Keratinocyte (primary cell): ENCODE results near the gene KCNC4. TPM values are rescaled to one million over a fixed set of nuclear protein-coding genes. Genes with fewer than 3 reads are reported as not detected.

Experiments used
- DNase-seq: peaks from one replicate; pipeline ENCODE4 v3.0.0-alpha.2; 2011; ENCODE audit warnings: low read depth, missing footprints, low spot score
- FAIRE-seq: peaks from 2 replicates; lab custom pipeline; 2011; peaks lifted over from hg19 to GRCh38; lab: Jason Lieb, UNC
- H2AFZ ChIP-seq: 2 replicates; pipeline ENCODE4 v1.6.0; 2012; ENCODE audit warnings: low read length, control low read depth, inconsistent platforms; ENCODE audit not compliant: control insufficient read depth
- H3K27ac ChIP-seq: 2 replicates; pipeline ENCODE4 v1.5.1; 2011; ENCODE audit warnings: low read length; ENCODE audit not compliant: control insufficient read depth, insufficient read depth
- H3K27me3 ChIP-seq: 3 replicates; pipeline ENCODE4 v1.6.0; 2011; ENCODE audit warnings: low read length; ENCODE audit not compliant: control insufficient read depth, insufficient read depth; ENCODE audit errors: extremely low read depth
- H3K36me3 ChIP-seq, 2 experiments: 2 replicates in 1 of 2; 3 replicates in 1 of 2; pipeline ENCODE4 v1.5.1; 2011; ENCODE audit warnings: low read length in 2 of 2, mild to moderate bottlenecking in 1 of 2; ENCODE audit not compliant: control insufficient read depth in 2 of 2, insufficient read depth in 2 of 2; ENCODE audit errors: extremely low read depth in 1 of 2
- H3K4me1 ChIP-seq: 3 replicates; pipeline ENCODE4 v1.5.1; 2011; ENCODE audit warnings: low read length; ENCODE audit not compliant: control insufficient read depth, insufficient read depth; ENCODE audit errors: extremely low read depth
- H3K4me2 ChIP-seq: 3 replicates; pipeline ENCODE4 v1.6.0; 2011; ENCODE audit warnings: low read depth, low read length; ENCODE audit not compliant: control insufficient read depth, insufficient read depth; ENCODE audit errors: extremely low read depth
- H3K4me3 ChIP-seq, 3 experiments: fragments of 200-600 bp in 1 of 3; sonication (generic) in 1 of 3; 2 replicates in 2 of 3; 3 replicates in 1 of 3; pipeline ENCODE4 v1.5.1; 2011 to 2016; ENCODE audit warnings: low read length in 3 of 3, mild to moderate bottlenecking in 3 of 3, control low read depth in 2 of 3, inconsistent platforms in 1 of 3, low read depth in 1 of 3, mixed read lengths in 1 of 3, mixed run types in 1 of 3, moderate library complexity in 1 of 3; ENCODE audit not compliant: control insufficient read depth in 2 of 3, insufficient read depth in 2 of 3; ENCODE audit errors: extremely low read depth in 1 of 3
- H3K79me2 ChIP-seq: 2 replicates; pipeline ENCODE4 v1.6.0; 2012; ENCODE audit warnings: low read length; ENCODE audit not compliant: control insufficient read depth, insufficient read depth
- H3K9ac ChIP-seq: 3 replicates; pipeline ENCODE4 v1.6.0; 2011; ENCODE audit warnings: low read length; ENCODE audit not compliant: control insufficient read depth, insufficient read depth; ENCODE audit errors: extremely low read depth
- H3K9me1 ChIP-seq: 3 replicates; pipeline ENCODE4 v1.6.0; 2011; ENCODE audit warnings: low read length; ENCODE audit not compliant: control insufficient read depth, insufficient read depth; ENCODE audit errors: extremely low read depth
- H3K9me3 ChIP-seq: 2 replicates; pipeline ENCODE4 v1.5.1; 2012; ENCODE audit warnings: low read depth, low read length; ENCODE audit not compliant: control insufficient read depth
- H4K20me1 ChIP-seq: 3 replicates; pipeline ENCODE4 v1.6.0; 2011; ENCODE audit warnings: low read length; ENCODE audit not compliant: control insufficient read depth, insufficient read depth; ENCODE audit errors: extremely low read depth
- CTCF ChIP-seq, 3 experiments: IDR thresholded peaks in 1 of 3; conservative IDR thresholded peaks in 1 of 3; optimal IDR thresholded peaks in 1 of 3; 2 replicates in 2 of 3; 3 replicates in 1 of 3; pipeline versions ENCODE3 to v1.5.1; 2011; ENCODE audit warnings: low read length in 3 of 3, mild to moderate bottlenecking in 3 of 3, moderate library complexity in 2 of 3, control low read depth in 1 of 3, inconsistent platforms in 1 of 3; ENCODE audit not compliant: insufficient read depth in 2 of 3; ENCODE audit errors: extremely low read depth in 1 of 3
- EZH2 ChIP-seq: IDR thresholded peaks from one replicate; pipeline ENCODE4 v1.6.1; 2012; ENCODE audit warnings: inconsistent platforms, mild to moderate bottlenecking, low read length, moderate library complexity
- dilution Hi-C: fragments of 300-500 bp; cut with MboI; formaldehyde crosslinking; loops from one replicate; pipeline ENCODE4 v1.7.0; 2020; ENCODE audit warnings: low sequenced_read_pairs; ENCODE audit not compliant: extremely low pct_ligation_motif_present
- polyA minus RNA-seq, 3 experiments: library from RNA; depleted of rRNA, polyadenylated mRNA; stranded (reverse); fragments of >200 nt; gene quantifications; 1 replicate in 1 of 3; 2 replicates in 1 of 3; 3 replicates in 1 of 3; pipeline ENCODE4 v1.2.3, GENCODE V29; 2011
- polyA plus RNA-seq, 5 experiments: library from polyadenylated mRNA; depleted of rRNA in 3 of 5; stranded (reverse) in 3 of 5; stranded (forward) in 1 of 5; unstranded in 1 of 5; fragments of >200 nt; gene quantifications; 1 replicate in 1 of 5; 2 replicates in 3 of 5; 3 replicates in 1 of 5; pipeline versions ENCODE4 v1.2.1 to v1.2.3, GENCODE V29; 2011 to 2012; ENCODE audit warnings: missing spikeins in 2 of 5, low read depth in 1 of 5, low replicate concordance in 1 of 5

The KCNC4 gene
- polyA plus RNA-seq = 1.3 to 2.8 TPM (median 2.2 TPM) in 3 replicates
- 1.2 TPM for polyA plus RNA-seq (2011; ENCODE audit: low read depth)
- 1.8 and 2.4 TPM in 2 replicates for polyA plus RNA-seq (2011; cell fraction: cytosol; rRNA removed)
- 7.5 and 8.0 TPM in 2 replicates for polyA plus RNA-seq (2011; cell fraction: nucleus; rRNA removed)
- 1.8 and 4.9 TPM in 2 replicates for polyA plus RNA-seq (2012; ENCODE audit: low replicate concordance)
- 3.7 to 11.0 TPM (median 4.6 TPM) in 3 replicates for polyA minus RNA-seq
- 4.4 TPM for polyA minus RNA-seq (2011; cell fraction: cytosol; rRNA and poly(A)+ RNA removed)
- polyA minus RNA-seq (2011; cell fraction: nucleus; rRNA and poly(A)+ RNA removed) = 4.9 and 5.7 TPM in 2 replicates

GRCh38 chr1:110209715-110210603, at the start of gene KCNC4:
Gene KCNC4, plus strand, starts transcription at chr1:110210314. Its CDS starts 1,186 bp downstream, at chr1:110211500.
- Histone ChIP-seq H3K27ac (no peak within 1 kb of the TSS), H3K4me2 (peak within 1 kb of the TSS; percentile 93), H3K36me3 (no peaks in the 10 kb centered on the region), H3K9me3 (no peaks in the 10 kb centered on the region), H3K9ac (peak within 1 kb of the TSS; percentile 52), H2AFZ (peak within 1 kb of the TSS; percentile 84), H3K79me2 (no peaks in the 10 kb centered on the region), H3K9me1 (no peaks in the 10 kb centered on the region), H4K20me1 (no peaks in the 10 kb centered on the region), H3K27me3 (no peaks in the 10 kb centered on the region), H3K4me3 (peak within 1 kb of the TSS; percentile 51 to 70 (median 65)), H3K4me1 (peaks cover 10% of the 10 kb centered on the region)
- DNase-seq (no peak), FAIRE-seq (no peak)
- dilution Hi-C loops = no loop called here
- TF ChIP-seq EZH2 = no peak
- TF ChIP-seq CTCF (optimal IDR thresholded peaks at IDR 0.05 in 1 of 3, IDR thresholded peaks at IDR 0.05 in 1 of 3, conservative IDR thresholded peaks at IDR 0.05 in 1 of 3; ENCODE audit: extremely low read depth in 1 of 3, insufficient read depth in 2 of 3, low read length in 3 of 3) = no peak

- FAIRE-seq = no peak
These were observed 49.5 kb upstream of the KCNC4 start for GRCh38 chr1:110160538-110161100.

More at GRCh38 chr1:110160538-110161100, 49.5 kb upstream of the KCNC4 start:
- no peaks in the 10 kb centered on the region for H3K4me1 ChIP-seq
- H3K27ac ChIP-seq = no peak overlapping the region
- no peaks in the 10 kb centered on the region for H4K20me1 ChIP-seq
- H3K9ac ChIP-seq = no peak overlapping the region
- TF ChIP-seq EZH2 (no peak), CTCF (optimal IDR thresholded peaks at IDR 0.05 in 1 of 3, IDR thresholded peaks at IDR 0.05 in 1 of 3, conservative IDR thresholded peaks at IDR 0.05 in 1 of 3; ENCODE audit: extremely low read depth in 1 of 3, insufficient read depth in 2 of 3, low read length in 3 of 3) (no peak)
- no peaks in the 10 kb centered on the region for H3K36me3 ChIP-seq
- no peaks in the 10 kb centered on the region for H3K9me1 ChIP-seq
- H3K4me3 ChIP-seq = no peak overlapping the region
- H3K27me3 ChIP-seq = no peaks in the 10 kb centered on the region
- no peak for DNase-seq
- no peaks in the 10 kb centered on the region for H3K79me2 ChIP-seq
- H2AFZ ChIP-seq = no peak overlapping the region
- no peaks in the 10 kb centered on the region for H3K9me3 ChIP-seq
- dilution Hi-C loops = no loop called here
- no peak overlapping the region for H3K4me2 ChIP-seq
